Urinary bladder (tissue), 4 donors: ENCODE results near the gene GPD1. TPM values are rescaled to one million over a fixed set of nuclear protein-coding genes. Genes with fewer than 3 reads are reported as not detected.
A peak's percentile ranks its signal among the peaks of the same experiment; 100 is the strongest.

ENCODE experiments used
- DNase-seq: peaks from one replicate; pipeline ENCODE4 v3.0.0-alpha.2; 2015; ENCODE audit errors: extremely low spot score
- H3K27ac ChIP-seq: one replicate; pipeline ENCODE4 v1.5.1; 2013; ENCODE audit warnings: low read depth, mild to moderate bottlenecking, moderate library complexity
- H3K36me3 ChIP-seq: one replicate; pipeline ENCODE4 v1.6.1; 2013; ENCODE audit warnings: mild to moderate bottlenecking, moderate library complexity; ENCODE audit not compliant: insufficient read depth
- H3K4me1 ChIP-seq: one replicate; pipeline ENCODE4 v1.6.1; 2013; ENCODE audit warnings: mild to moderate bottlenecking, moderate library complexity; ENCODE audit not compliant: insufficient read depth
- H3K4me3 ChIP-seq: one replicate; pipeline ENCODE4 v1.5.1; 2013; ENCODE audit warnings: low read depth, low read length
- WGBS: extraction: QIAGEN DNeasy Blood & Tissue Kit; methylation state at CpG from one replicate; pipeline ENCODE4 v1.1.7; 2013; 5-methylcytosine and 5-hydroxymethylcytosine counted together
- polyA plus RNA-seq: library from polyadenylated mRNA; stranded (reverse); fragments of 200-250 nt; gene quantifications from one replicate; pipeline ENCODE4 v1.2.3, GENCODE V29; 2013
- total RNA-seq: library from RNA; depleted of rRNA; stranded (reverse); fragments of >200 nt; gene quantifications from one replicate; pipeline ENCODE4 v1.2.3, GENCODE V29; 2014
- donor health status: healthy with polysubstance abuse.
- donor health status: healthy.

The GPD1 gene
- total and polyA plus RNA-seq, 2 donors = 2.2 to 16.0 TPM

GRCh38 chr12:50065726-50066310 lies 38.0 kb upstream of the GPD1 start:
- DNase-seq = no peak
- Histone ChIP-seq H3K27ac (no peak overlapping the region), H3K4me1 (no peaks in the 10 kb centered on the region), H3K36me3 (no peaks in the 10 kb centered on the region), H3K4me3 (no peak overlapping the region)
- WGBS = 83% methylated on average over 3 of the region's 3 CpGs

- H3K4me3 ChIP-seq = no peak overlapping the region
- DNase-seq = no peak
- no peaks in the 10 kb centered on the region for H3K4me1 ChIP-seq
- no peak overlapping the region for H3K27ac ChIP-seq
- 37% methylated on average over 5 of the region's 5 CpGs for WGBS
- H3K36me3 ChIP-seq = no peaks in the 10 kb centered on the region
Observed at GRCh38 chr12:50066402-50066801, 37.4 kb upstream of the GPD1 start.

DNA sequence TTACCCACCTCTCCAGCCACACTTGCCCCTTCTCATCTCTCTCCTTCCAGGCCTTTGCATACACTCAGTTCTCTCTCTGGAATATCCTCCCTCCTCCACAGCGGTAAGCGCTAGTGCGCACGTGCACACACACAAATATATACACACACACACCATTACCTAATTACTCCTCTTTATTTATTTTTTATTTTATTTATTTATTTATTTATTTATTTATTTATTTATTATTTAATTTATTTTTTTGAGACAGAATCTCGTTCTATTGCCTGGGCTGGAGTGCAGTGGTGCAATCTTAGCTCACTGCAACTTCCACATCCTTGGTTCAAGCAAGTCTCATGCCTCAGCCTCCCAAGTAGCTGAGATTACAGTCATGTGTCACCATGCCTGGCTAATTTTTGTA lies 34.7 kb upstream of the GPD1 start:
- Histone ChIP-seq H3K27ac (no peak overlapping the region), H3K36me3 (no peaks in the 10 kb centered on the region), H3K4me3 (no peak overlapping the region), H3K4me1 (no peaks in the 10 kb centered on the region)
- 97% methylated on average over 5 of the region's 5 CpGs for WGBS
- no peak for DNase-seq

GRCh38 chr12:50069539-50069938 lies 34.3 kb upstream of the GPD1 start:
- Histone ChIP-seq H3K36me3 (no peaks in the 10 kb centered on the region), H3K4me3 (no peak overlapping the region), H3K4me1 (no peaks in the 10 kb centered on the region), H3K27ac (no peak overlapping the region)
- DNase-seq = no peak
- 98% methylated on average over 3 of the region's 3 CpGs for WGBS

- Histone ChIP-seq H3K4me1 (no peaks in the 10 kb centered on the region), H3K4me3 (no peak overlapping the region), H3K27ac (no peak overlapping the region), H3K36me3 (no peaks in the 10 kb centered on the region)
- 43% methylated on average over 9 of the region's 9 CpGs for WGBS
- DNase-seq = peak; percentile 76
Observed at GRCh38 chr12:50070314-50071060, 33.3 kb upstream of the GPD1 start.

DNA sequence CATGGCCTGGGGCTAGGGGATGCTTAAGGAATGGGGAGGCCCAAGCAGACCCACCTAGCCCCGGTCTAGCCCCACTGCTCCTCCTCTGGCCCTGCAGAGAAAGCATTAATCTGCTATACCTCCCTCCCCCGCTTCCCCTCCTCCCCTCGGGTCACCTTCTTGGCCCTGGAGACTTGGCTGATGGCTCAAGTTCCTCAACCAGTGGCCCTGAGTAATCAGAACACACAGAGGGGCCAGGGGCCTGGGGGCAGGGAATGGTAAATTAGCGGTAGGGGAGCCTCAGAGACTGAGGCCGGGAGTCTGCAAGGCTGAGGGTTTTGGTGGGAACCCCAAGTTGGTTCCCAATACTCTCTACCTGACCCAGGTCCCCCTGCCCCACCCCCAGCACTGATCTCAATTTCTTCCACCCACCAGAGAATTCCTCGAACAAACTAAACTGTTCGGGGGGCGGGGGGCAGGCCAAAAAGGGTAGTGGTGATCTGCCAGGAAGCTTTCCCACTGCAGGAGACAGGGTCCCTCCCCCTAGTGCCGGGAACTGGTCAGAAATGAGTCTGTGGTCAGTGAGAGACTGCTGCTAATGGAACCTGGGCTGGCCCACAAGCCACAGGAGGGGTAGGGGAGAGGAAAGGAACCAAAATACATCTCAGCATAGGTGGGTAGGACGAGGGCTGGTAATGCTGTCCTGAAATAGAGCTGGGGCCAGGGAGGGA lies 31.5 kb upstream of the GPD1 start:
- no peaks in the 10 kb centered on the region for H3K36me3 ChIP-seq
- no peak overlapping the region for H3K27ac ChIP-seq
- no peaks in the 10 kb centered on the region for H3K4me1 ChIP-seq
- no peak overlapping the region for H3K4me3 ChIP-seq
- DNase-seq = no peak
- 68% methylated on average over 10 of the region's 10 CpGs for WGBS

- WGBS = 87% methylated on average over 7 of the region's 7 CpGs
- DNase-seq = no peak
Observed at GRCh38 chr12:50073206-50073605, 30.6 kb upstream of the GPD1 start.

DNA sequence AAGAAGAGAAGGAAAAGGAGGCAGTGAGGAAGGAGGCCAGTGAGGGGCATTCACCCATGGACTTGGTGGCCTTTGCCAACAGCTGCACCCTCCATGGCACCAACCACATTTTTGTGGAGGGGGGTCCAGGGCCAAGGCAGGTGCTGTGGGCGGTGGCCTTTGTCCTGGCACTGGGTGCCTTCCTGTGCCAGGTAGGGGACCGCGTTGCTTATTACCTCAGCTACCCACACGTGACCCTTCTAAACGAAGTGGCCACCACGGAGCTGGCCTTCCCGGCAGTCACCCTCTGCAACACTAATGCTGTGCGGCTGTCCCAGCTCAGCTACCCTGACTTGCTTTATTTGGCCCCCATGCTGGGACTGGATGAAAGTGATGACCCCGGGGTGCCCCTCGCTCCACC lies 30.1 kb upstream of the GPD1 start:
- Histone ChIP-seq H3K4me1 (no peaks in the 10 kb centered on the region), H3K27ac (no peak overlapping the region), H3K4me3 (no peak overlapping the region), H3K36me3 (no peaks in the 10 kb centered on the region)
- WGBS = 86% methylated on average over 10 of the region's 10 CpGs
- DNase-seq = no peak

More at GRCh38 chr12:50073206-50073605, 30.6 kb upstream of the GPD1 start:
- H3K36me3 ChIP-seq = no peaks in the 10 kb centered on the region
- no peaks in the 10 kb centered on the region for H3K4me1 ChIP-seq
- H3K27ac ChIP-seq = no peak overlapping the region
- no peak overlapping the region for H3K4me3 ChIP-seq

- peak; percentile 58 for DNase-seq
- Histone ChIP-seq H3K27ac (no peak overlapping the region), H3K4me3 (no peak overlapping the region), H3K4me1 (no peaks in the 10 kb centered on the region), H3K36me3 (no peaks in the 10 kb centered on the region)
- 6% methylated on average over 9 of the region's 9 CpGs for WGBS
Observed at GRCh38 chr12:50074936-50075807, 28.6 kb upstream of the GPD1 start.

GRCh38 chr12:50075808-50076170 lies 28.0 kb upstream of the GPD1 start:
- H3K27ac ChIP-seq = no peak overlapping the region
- H3K4me3 ChIP-seq = no peak overlapping the region
- H3K4me1 ChIP-seq = no peaks in the 10 kb centered on the region
- no peaks in the 10 kb centered on the region for H3K36me3 ChIP-seq
- no peak for DNase-seq
- 96% methylated on average over 1 of the region's 1 CpG for WGBS

- H3K27ac ChIP-seq = no peak overlapping the region
- H3K36me3 ChIP-seq = no peaks in the 10 kb centered on the region
- no peak overlapping the region for H3K4me3 ChIP-seq
- DNase-seq = no peak
- H3K4me1 ChIP-seq = no peaks in the 10 kb centered on the region
- WGBS = 93% methylated on average over 12 of the region's 12 CpGs
Observed at GRCh38 chr12:50077099-50077498, 26.7 kb upstream of the GPD1 start.

GRCh38 chr12:50078281-50078680 lies 25.5 kb upstream of the GPD1 start:
- DNase-seq = no peak
- no peak overlapping the region for H3K4me3 ChIP-seq
- 97% methylated on average over 10 of the region's 10 CpGs for WGBS
- H3K36me3 ChIP-seq = no peaks in the 10 kb centered on the region
- no peaks in the 10 kb centered on the region for H3K4me1 ChIP-seq
- no peak overlapping the region for H3K27ac ChIP-seq

- no peak for DNase-seq
- Histone ChIP-seq H3K4me3 (no peak overlapping the region), H3K4me1 (no peaks in the 10 kb centered on the region), H3K27ac (no peak overlapping the region), H3K36me3 (no peaks in the 10 kb centered on the region)
- WGBS = 84% methylated on average over 5 of the region's 5 CpGs
Observed at GRCh38 chr12:50079771-50080170, 24.0 kb upstream of the GPD1 start.
